ENCODE results near the gene MIX23.

DNA sequence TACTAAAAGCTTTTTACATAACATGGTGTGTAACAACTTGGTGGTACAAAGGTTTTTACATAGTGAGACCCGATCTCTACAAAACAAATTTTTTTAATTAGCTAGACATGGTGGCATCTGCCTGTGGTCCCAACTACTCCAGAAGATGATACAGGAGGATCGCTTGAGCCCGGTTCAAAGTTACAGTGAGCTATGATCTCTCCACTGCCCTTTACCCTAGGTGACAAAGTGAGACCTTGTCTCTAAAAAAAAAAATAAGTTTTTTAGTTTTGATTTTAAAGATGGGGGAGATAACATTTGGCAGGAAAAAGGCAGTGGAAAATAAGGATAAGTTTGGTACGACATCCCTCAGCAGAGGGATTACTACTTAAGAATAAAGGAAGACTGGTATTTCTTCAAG is 6.9 kb upstream of the MIX23 start:
- TF ChIP-seq, protein P1, sequence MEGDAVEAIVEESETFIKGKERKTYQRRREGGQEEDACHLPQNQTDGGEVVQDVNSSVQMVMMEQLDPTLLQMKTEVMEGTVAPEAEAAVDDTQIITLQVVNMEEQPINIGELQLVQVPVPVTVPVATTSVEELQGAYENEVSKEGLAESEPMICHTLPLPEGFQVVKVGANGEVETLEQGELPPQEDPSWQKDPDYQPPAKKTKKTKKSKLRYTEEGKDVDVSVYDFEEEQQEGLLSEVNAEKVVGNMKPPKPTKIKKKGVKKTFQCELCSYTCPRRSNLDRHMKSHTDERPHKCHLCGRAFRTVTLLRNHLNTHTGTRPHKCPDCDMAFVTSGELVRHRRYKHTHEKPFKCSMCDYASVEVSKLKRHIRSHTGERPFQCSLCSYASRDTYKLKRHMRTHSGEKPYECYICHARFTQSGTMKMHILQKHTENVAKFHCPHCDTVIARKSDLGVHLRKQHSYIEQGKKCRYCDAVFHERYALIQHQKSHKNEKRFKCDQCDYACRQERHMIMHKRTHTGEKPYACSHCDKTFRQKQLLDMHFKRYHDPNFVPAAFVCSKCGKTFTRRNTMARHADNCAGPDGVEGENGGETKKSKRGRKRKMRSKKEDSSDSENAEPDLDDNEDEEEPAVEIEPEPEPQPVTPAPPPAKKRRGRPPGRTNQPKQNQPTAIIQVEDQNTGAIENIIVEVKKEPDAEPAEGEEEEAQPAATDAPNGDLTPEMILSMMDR (IDR thresholded peaks at IDR 0.05) = no peak
- no peak for TF ChIP-seq POLR2A (IDR thresholded peaks at IDR 0.05)

All from body of pancreas (tissue), 4 donors.